T-helper 1 cell treated with Interleukin-12 subunit alpha and Interleukin-12 subunit beta and Interleukin-4 antibody, amounts not matched to agents 30 ng/mL and 1 ng/mL, for 36 hours (primary cell): Measurements from ENCODE around the gene USP34. TPM values are rescaled to one million over a fixed set of nuclear protein-coding genes. Genes with fewer than 3 reads are reported as not detected.
"Not testable (repeated sequence)": the region's sequence is repeated elsewhere in the genome, so short reads cannot be mapped to it uniquely, and the experiment has no call there.

Experiments
- intact Hi-C: fragments of 100-400 bp; cut with micrococcal nuclease; formaldehyde crosslinking; loops from one replicate; pipeline ENCODE4 v1.15.1; 2024
- total RNA-seq: library from RNA; stranded (reverse); gene quantifications from 2 replicates; pipeline ENCODE4 v1.2.3, GENCODE V29; 2022

The USP34 gene
- total RNA-seq = 106 and 117 TPM in 2 replicates

- intact Hi-C loops = loop anchor here (1.0 to 2.0 kb wide), 16 partner anchors 45 to 1234 kb away; partner anchors contain the start of genes CCT4, EHBP1, FAM161A and PAPOLG
These were observed at the start of gene USP34 for GRCh38 chr2:61470965-61471904. Gene USP34 (minus strand): TSS chr2:61471087. CDS start chr2:61470692, 395 bp downstream.

GRCh38 chr2:61520261-61520660 is 49.4 kb upstream of the USP34 start:
- intact Hi-C loops = no loop called here

- intact Hi-C loops = no loop called here
These were observed 42.0 kb upstream of the USP34 start for GRCh38 chr2:61512768-61513398.

GRCh38 chr2:61510674-61511671 is 40.1 kb upstream of the USP34 start:
- intact Hi-C loops = no loop called here

- intact Hi-C loops = no loop called here
These were observed 34.1 kb upstream of the USP34 start for GRCh38 chr2:61504949-61505348.

GRCh38 chr2:61499060-61499459 is 28.2 kb upstream of the USP34 start:
- intact Hi-C loops = no loop called here

GRCh38 chr2:61493523-61493942 is 22.6 kb upstream of the USP34 start:
- intact Hi-C loops = no loop called here

GRCh38 chr2:61492476-61492875 is 21.6 kb upstream of the USP34 start:
- intact Hi-C loops = no loop called here

- intact Hi-C loops = no loop called here
These were observed 14.4 kb upstream of the USP34 start for GRCh38 chr2:61485281-61485680.

- intact Hi-C loops = no loop called here
These were observed 7.2 kb upstream of the USP34 start for GRCh38 chr2:61478086-61478485.

- intact Hi-C loops = not testable (repeated sequence)
These were observed 6.2 kb upstream of the USP34 start for GRCh38 chr2:61476929-61477589.

GRCh38 chr2:61471905-61472805 is 1.3 kb upstream of the USP34 start:
- intact Hi-C loops = loop anchor here (1.0 to 2.0 kb wide), 14 partner anchors 46 to 1233 kb away; partner anchors contain the start of genes CCT4, EHBP1, FAM161A and PEX13

GRCh38 chr2:61470122-61470951 is 550 bp downstream of the USP34 start:
- intact Hi-C loops = loop anchor here (1.0 to 2.0 kb wide), 6 partner anchors 293 to 728 kb away; partner anchors contain the start of genes CCT4, PAPOLG and REL

- intact Hi-C loops = loop anchor here (1.0 to 2.0 kb wide), 6 partner anchors 292 to 729 kb away; partner anchors contain the start of genes CCT4, PAPOLG and REL
These were observed 1.3 kb downstream of the USP34 start for GRCh38 chr2:61469424-61470121.

- intact Hi-C loops = not testable (repeated sequence)
These were observed 2.7 kb downstream of the USP34 start for GRCh38 chr2:61468231-61468630.

- intact Hi-C loops = no loop called here
These were observed 5.8 kb downstream of the USP34 start for GRCh38 chr2:61465045-61465444.

- intact Hi-C loops = no loop called here
These were observed 7.0 kb downstream of the USP34 start for GRCh38 chr2:61463769-61464475.
